Astrocyte (in vitro differentiated cells and primary cell): ENCODE results near the gene LIN7C. TPM values are rescaled to one million over a fixed set of nuclear protein-coding genes. Genes with fewer than 3 reads are reported as not detected.

Experiments used
- DNase-seq: peaks from one replicate; pipeline ENCODE4 v3.0.0-alpha.2; 2010; ENCODE audit warnings: low read depth
- FAIRE-seq: peaks from 2 replicates; lab custom pipeline; 2011; peaks lifted over from hg19 to GRCh38; lab: Jason Lieb, UNC
- H2AFZ ChIP-seq: 2 replicates; pipeline ENCODE4 v1.6.0; 2012; ENCODE audit warnings: low read depth, low read length, inconsistent platforms
- H3K27ac ChIP-seq: 2 replicates; pipeline ENCODE4 v1.5.1; 2011; ENCODE audit warnings: low read depth, low read length, inconsistent platforms
- H3K27me3 ChIP-seq: 2 replicates; pipeline ENCODE4 v1.6.0; 2011; ENCODE audit warnings: low read length, inconsistent platforms; ENCODE audit not compliant: insufficient read depth
- H3K36me3 ChIP-seq: 2 replicates; pipeline ENCODE4 v1.5.1; 2011; ENCODE audit warnings: low read length, inconsistent platforms; ENCODE audit not compliant: insufficient read depth
- H3K4me1 ChIP-seq: 2 replicates; pipeline ENCODE4 v1.5.1; 2011; ENCODE audit warnings: low read length, inconsistent platforms; ENCODE audit not compliant: insufficient read depth
- H3K4me2 ChIP-seq: 2 replicates; pipeline ENCODE4 v1.6.0; 2012; ENCODE audit warnings: low read length, inconsistent platforms
- H3K4me3 ChIP-seq: 2 replicates; pipeline ENCODE4 v1.5.1; 2011; ENCODE audit warnings: low read depth, mild to moderate bottlenecking, low read length, inconsistent platforms; ENCODE audit not compliant: insufficient read depth
- H3K79me2 ChIP-seq: 2 replicates; pipeline ENCODE4 v1.6.0; 2012; ENCODE audit warnings: mild to moderate bottlenecking, low read length, inconsistent platforms; ENCODE audit not compliant: insufficient read depth
- H3K9ac ChIP-seq: 2 replicates; pipeline ENCODE4 v1.6.0; 2012; ENCODE audit warnings: mild to moderate bottlenecking, low read length, inconsistent platforms
- H3K9me3 ChIP-seq: 2 replicates; pipeline ENCODE4 v1.5.1; 2012; ENCODE audit warnings: low read depth, mild to moderate bottlenecking, low read length, inconsistent platforms; ENCODE audit not compliant: insufficient read depth
- H4K20me1 ChIP-seq: 2 replicates; pipeline ENCODE4 v1.6.0; 2012; ENCODE audit warnings: low read length, inconsistent platforms; ENCODE audit not compliant: insufficient read depth
- H3K27ac Mint-ChIP-seq: one replicate; pipeline ENCODE4 v1.8.0; 2021; ENCODE audit warnings: mild to moderate bottlenecking, mixed read lengths; ENCODE audit not compliant: unreplicated experiment
- H3K27me3 Mint-ChIP-seq: one replicate; pipeline ENCODE4 v1.8.0; 2021; ENCODE audit warnings: low read depth, mixed read lengths; ENCODE audit not compliant: unreplicated experiment
- H3K36me3 Mint-ChIP-seq: one replicate; pipeline ENCODE4 v1.8.0; 2021; ENCODE audit warnings: low read depth, mixed read lengths; ENCODE audit not compliant: unreplicated experiment
- H3K4me1 Mint-ChIP-seq: one replicate; pipeline ENCODE4 v1.8.0; 2021; ENCODE audit warnings: low read depth, mixed read lengths; ENCODE audit not compliant: unreplicated experiment
- H3K4me3 Mint-ChIP-seq: one replicate; pipeline ENCODE4 v1.8.0; 2021; ENCODE audit warnings: mild to moderate bottlenecking, moderate library complexity, mixed read lengths; ENCODE audit not compliant: unreplicated experiment
- H3K9me3 Mint-ChIP-seq: one replicate; pipeline ENCODE4 v1.8.0; 2021; ENCODE audit warnings: mild to moderate bottlenecking, mixed read lengths; ENCODE audit not compliant: unreplicated experiment
- EZH2 ChIP-seq: IDR thresholded peaks from 2 replicates; pipeline ENCODE4 v1.6.1; 2012; ENCODE audit warnings: mild to moderate bottlenecking, low read length, inconsistent platforms; ENCODE audit not compliant: insufficient read depth
- total RNA-seq: library from RNA; stranded (reverse); gene quantifications from 2 replicates; pipeline ENCODE4 v1.2.1, GENCODE V29; 2021
- TF ChIP-seq, protein P1 (sequence below): IDR thresholded peaks from 2 replicates; pipeline ENCODE4 v1.5.1; 2011; ENCODE audit warnings: low read depth, mild to moderate bottlenecking, inconsistent platforms, low read length, moderate library complexity; ENCODE audit not compliant: insufficient read depth

LIN7C gene
- total RNA-seq, 1 donor from 2014 or later, result 38.7 TPM

DNA sequence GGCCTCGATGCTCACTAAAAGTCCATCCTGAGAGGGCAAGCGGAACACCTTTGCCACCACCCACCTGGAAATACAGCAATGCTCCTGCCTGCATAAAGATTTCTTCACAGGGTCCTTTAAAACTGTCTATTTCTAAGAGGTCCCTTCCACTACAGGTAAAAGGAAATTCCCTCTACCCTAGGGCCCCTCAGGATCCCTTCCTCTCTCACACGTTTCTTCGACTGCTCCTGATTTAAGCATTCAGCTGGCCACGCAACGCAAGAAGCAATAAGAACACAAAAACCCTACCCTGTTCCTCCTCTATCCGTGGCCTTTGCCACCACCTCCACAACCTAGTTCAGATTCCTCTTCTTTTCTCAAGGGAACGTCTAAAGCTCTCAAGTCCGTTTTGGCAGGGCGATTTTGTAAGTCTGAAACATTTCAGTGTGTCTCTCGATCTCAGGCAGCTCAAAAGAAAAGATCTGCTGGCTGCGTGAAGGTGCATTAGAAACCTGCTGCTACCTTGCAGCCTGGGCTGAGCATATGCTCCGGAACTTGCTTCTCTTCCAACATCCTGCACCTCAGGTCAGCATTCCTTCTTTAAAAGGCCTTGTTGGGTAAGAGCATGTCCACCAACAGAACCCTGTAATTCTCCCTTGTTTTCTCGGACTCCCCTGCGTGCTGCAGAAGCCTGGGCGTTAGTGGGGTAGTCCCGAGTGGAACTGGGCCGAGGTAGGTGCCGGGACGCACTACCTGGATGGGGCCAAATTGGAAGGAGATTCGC lies 35.6 kb downstream of the LIN7C start:
- no peak for TF ChIP-seq EZH2
- TF ChIP-seq, protein P1, sequence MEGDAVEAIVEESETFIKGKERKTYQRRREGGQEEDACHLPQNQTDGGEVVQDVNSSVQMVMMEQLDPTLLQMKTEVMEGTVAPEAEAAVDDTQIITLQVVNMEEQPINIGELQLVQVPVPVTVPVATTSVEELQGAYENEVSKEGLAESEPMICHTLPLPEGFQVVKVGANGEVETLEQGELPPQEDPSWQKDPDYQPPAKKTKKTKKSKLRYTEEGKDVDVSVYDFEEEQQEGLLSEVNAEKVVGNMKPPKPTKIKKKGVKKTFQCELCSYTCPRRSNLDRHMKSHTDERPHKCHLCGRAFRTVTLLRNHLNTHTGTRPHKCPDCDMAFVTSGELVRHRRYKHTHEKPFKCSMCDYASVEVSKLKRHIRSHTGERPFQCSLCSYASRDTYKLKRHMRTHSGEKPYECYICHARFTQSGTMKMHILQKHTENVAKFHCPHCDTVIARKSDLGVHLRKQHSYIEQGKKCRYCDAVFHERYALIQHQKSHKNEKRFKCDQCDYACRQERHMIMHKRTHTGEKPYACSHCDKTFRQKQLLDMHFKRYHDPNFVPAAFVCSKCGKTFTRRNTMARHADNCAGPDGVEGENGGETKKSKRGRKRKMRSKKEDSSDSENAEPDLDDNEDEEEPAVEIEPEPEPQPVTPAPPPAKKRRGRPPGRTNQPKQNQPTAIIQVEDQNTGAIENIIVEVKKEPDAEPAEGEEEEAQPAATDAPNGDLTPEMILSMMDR, result no peak
- Histone ChIP-seq H3K79me2 (peaks cover 58% of the 10 kb centered on the region), H3K4me2 (peak overlapping the region; percentile 95), H2AFZ (peak overlapping the region; percentile 26), H4K20me1 (peaks cover 34% of the 10 kb centered on the region), H3K4me1 (peaks cover 29% of the 10 kb centered on the region), H3K4me3 (peak overlapping the region; percentile 77), H3K36me3 (no peaks in the 10 kb centered on the region), H3K9ac (peak overlapping the region; percentile 89), H3K27ac (peak overlapping the region; percentile 24), H3K9me3 (no peaks in the 10 kb centered on the region), H3K27me3 (no peaks in the 10 kb centered on the region)
- FAIRE-seq, result no peak
- H3K4me1 Mint-ChIP-seq, result peaks cover 28% of the 10 kb centered on the region
- no peaks in the 10 kb centered on the region for H3K9me3 Mint-ChIP-seq
- peak overlapping the region; percentile 88 for H3K4me3 Mint-ChIP-seq
- peak overlapping the region; percentile 55 for H3K27ac Mint-ChIP-seq
- no peaks in the 10 kb centered on the region for H3K36me3 Mint-ChIP-seq
- no peaks in the 10 kb centered on the region for H3K27me3 Mint-ChIP-seq
- DNase-seq, result no peak

- no peak overlapping the region for H3K27ac Mint-ChIP-seq
- no peaks in the 10 kb centered on the region for H3K9me3 ChIP-seq
- FAIRE-seq (no peak), DNase-seq (no peak)
- H3K4me1 ChIP-seq, result peaks cover 29% of the 10 kb centered on the region
- peaks cover 66% of the 10 kb centered on the region for H3K79me2 ChIP-seq
- TF ChIP-seq, protein P1, result no peak
- TF ChIP-seq EZH2, result no peak
- H3K27me3 Mint-ChIP-seq, result no peaks in the 10 kb centered on the region
- H3K36me3 ChIP-seq, result no peaks in the 10 kb centered on the region
- peak overlapping the region; percentile 95 for H3K4me2 ChIP-seq
- no peak overlapping the region for H3K27ac ChIP-seq
- peaks cover 35% of the 10 kb centered on the region for H3K4me1 Mint-ChIP-seq
- H3K4me3 Mint-ChIP-seq, result peak overlapping the region; percentile 88
- H3K36me3 Mint-ChIP-seq, result no peaks in the 10 kb centered on the region
- H4K20me1 ChIP-seq, result peaks cover 40% of the 10 kb centered on the region
- no peaks in the 10 kb centered on the region for H3K27me3 ChIP-seq
- no peak overlapping the region for H2AFZ ChIP-seq
- peak overlapping the region; percentile 89 for H3K9ac ChIP-seq
- no peaks in the 10 kb centered on the region for H3K9me3 Mint-ChIP-seq
- H3K4me3 ChIP-seq, result peak overlapping the region; percentile 77
Observed at GRCh38 chr11:27470166-27470565, 36.4 kb downstream of the LIN7C start.
